HG02970 (cell line): Measurements from ENCODE around the gene SMARCA4.
A peak's percentile ranks its signal among the peaks of the same experiment; 100 is the strongest.
"Not testable (repeated sequence)": the region's sequence is repeated elsewhere in the genome, so short reads cannot be mapped to it uniquely, and the experiment has no call there.

ENCODE experiments used
- ATAC-seq: cut with Tn5 transposase; IDR thresholded peaks from one replicate; pipeline ENCODE4 v1.9.1; 2021; ENCODE audit warnings: mild to moderate bottlenecking, moderate library complexity, moderate number of reproducible peaks; ENCODE audit not compliant: unreplicated experiment, low FRiP score

Gene SMARCA4

DNA sequence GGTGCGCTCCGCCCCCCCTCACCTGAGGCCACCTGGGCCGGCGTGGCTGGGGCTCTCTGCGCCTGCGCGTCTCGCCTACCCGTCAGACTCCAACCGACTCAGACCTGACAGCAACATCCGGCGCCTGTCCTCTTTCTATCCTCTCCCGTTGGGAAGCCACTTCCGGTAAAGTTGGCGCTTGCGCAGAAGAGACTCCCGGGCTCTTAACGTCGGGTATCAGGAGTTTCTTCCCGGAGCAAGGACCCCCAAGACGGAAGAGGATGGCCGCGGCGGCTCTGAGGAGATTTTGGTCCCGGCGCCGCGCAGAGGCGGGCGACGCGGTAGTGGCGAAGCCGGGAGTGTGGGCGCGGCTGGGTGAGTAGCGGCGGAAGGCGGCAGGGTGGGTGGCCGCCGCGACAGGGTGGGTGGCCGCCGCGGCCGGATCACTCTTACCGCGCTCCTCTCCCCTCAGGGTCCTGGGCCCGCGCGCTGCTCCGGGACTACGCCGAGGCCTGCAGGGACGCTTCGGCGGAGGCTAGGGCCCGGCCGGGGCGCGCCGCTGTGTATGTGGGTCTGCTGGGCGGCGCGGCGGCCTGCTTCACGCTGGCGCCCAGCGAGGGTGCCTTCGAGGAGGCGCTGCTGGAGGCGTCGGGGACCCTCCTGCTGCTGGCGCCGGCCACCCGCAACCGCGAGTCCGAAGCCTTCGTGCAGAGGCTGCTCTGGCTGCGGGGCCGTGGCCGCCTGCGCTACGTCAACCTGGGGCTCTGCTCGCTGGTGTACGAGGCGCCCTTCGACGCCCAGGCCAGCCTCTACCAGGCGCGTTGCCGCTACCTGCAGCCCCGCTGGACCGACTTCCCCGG lies 32.0 kb upstream of the SMARCA4 start, which contains the start of the genes TIMM29 and YIPF2:
TSS of gene TIMM29 (plus strand) at position 249 of the 839 bp plus-strand sequence. CDS start at position 261, 12 bp downstream.
TSS of gene YIPF2 (minus strand) at position 77 of the 839 bp plus-strand sequence. CDS start 229 bp downstream, outside the sequence.
- peak; percentile 80 for ATAC-seq

DNA sequence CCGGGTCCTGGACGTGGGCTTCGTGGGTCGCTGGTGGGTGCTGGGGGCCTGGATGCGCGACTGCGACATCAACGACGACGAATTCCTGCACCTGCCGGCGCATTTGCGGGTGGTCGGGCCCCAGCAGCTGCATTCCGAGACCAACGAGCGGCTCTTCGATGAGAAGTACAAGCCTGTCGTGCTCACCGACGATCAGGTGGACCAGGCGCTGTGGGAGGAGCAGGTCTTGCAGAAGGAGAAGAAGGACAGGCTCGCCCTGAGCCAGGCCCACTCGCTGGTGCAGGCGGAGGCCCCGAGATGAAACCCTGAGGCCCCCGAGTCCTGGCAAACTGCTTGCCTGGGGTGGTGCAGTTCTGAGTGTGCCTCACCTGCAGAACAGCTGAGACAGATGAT lies 31.4 kb upstream of the SMARCA4 start:
- no peak for ATAC-seq

DNA sequence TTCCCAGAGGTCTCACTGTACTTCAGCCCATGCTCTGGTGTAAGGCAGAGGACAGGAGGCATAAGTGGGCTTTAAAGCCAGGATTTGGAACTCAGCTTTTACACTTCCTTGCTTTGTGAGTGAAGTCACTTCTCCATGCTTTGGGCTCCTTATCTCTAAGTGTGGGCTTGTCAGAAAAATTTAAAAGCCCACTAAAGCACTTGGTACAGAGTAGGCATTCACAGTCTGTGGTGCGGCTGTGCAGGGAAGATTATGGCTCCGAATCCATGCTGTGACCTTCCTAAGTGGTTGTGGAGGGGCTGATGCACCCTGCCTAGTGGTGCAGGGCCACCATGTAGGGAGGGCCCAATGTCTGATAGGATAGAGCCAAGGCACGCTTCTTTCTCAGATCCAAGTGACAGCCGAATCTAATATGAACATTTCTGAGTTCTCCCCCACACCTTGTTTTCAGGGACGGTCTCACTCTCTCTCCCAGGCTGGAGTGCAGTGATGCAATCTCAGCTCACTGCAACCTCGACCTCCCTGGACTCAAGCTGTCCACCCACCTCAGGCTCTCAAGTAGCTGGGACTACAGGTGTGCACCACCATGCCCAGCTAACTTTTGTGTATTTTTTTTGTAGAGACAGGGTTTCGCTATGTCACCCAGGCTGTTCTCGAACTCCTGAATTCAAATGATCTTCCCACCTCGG lies 25.3 kb upstream of the SMARCA4 start:
- no peak for ATAC-seq

DNA sequence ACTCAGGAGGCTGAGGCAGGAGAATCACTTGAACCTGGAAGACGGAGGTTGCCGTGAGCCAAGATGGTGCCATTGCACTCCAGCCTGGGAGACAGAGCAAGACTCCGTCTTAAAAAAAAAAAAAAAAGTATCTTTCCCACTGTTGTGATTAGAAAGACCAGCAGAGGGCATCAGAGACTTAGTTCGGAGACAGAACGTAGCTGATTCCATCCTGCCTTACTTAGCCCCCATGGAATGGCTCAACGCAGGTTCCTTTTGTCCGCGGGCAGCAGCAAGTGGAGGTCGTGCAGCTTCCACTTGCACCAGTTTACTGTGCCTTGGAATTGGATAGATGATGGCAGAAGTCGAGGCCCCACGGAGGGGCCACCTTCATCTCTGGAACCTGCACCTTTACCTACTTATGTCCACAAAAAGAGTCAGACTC lies 24.2 kb upstream of the SMARCA4 start:
- no peak for ATAC-seq

DNA sequence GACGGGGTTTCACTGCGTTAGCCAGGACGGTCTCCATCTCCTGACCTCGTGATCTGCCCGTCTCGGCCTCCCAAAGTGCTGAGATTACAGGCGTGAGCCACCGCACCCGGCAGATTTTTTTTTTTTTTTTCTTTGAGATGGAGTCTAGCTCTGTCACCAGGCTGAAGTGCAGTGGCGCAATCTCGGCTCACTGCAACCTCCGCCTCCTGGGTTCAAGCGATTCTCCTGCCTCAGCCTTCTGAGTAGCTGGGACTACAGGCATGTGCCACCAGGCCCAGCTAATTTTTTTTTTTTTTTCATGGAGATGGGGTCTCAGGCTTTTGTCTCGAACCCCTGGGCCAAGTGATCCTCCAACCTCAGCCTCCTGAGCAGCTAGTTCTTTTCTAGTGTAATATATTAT lies 19.2 kb upstream of the SMARCA4 start:
- ATAC-seq: not testable (repeated sequence)

DNA sequence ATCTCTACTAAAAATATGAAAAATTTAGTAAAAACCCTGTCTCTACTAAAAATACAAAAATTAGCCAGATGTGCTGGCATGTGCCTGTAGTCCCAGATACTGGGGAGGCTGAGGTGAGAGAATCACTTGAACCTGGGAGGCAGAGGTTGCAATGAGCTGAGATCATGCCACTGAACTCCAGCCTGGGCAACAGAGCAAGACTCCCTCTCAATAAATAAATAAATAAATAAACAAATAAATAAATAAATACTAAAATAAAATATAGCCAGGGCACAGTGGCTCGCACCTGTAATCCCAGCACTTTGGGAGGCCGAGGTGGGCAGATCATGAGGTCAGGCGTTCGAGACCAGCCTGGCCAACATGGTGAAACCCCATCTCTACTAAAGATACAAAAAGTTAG lies 17.4 kb upstream of the SMARCA4 start:
- ATAC-seq: not testable (repeated sequence)

DNA sequence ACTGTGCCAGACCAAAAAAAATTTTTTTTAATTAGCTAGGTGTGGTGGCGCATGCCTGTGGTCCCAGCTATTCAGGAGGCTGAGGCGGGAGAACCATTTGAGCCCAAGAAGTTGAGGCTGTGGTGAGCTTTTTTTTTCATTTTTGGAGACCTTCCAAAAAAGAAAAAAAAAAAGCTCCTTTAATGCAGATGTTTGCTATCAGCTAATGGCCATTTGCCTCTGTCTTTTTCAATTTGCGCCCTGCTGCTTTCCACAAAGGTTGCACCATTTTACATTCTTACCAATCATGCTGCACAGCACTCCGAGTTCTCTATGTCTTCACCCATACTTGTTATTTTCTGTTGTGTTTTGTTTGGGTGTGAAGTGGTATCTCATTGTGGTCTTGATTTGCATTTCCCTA lies 15.6 kb upstream of the SMARCA4 start:
- ATAC-seq: no peak

DNA sequence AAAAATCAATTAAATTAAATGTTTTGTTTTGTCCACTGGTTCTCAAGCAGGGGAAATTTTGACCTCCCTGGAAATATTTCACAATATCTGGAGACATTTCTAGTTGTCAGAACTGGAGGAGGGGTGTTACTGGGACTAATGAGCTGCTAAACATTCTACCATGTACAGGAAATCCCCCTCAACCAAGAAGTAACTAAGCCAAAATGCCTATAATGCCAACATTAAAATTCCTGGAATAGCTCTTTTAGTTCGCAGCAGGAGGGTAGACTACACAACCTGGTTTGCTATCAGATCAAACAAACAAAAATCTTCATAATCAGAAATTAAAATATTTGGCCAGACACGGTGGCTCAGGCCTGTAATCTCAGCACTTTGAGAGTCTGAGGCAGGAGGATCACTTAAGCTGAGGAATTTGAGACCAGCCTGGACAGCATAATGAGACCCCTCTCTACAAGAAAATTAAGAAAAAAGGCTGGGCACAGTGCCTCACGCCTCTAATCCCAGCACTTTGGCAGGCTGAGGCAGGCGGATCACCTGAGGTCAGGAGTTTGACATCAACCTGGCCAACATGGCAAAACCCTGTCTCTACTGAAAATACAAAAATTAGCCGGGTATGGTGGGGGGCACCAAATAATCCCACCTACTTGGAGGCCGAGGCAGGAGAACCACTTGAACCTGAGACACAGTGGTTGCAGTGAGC lies 13.7 kb upstream of the SMARCA4 start:
- no peak for ATAC-seq

DNA sequence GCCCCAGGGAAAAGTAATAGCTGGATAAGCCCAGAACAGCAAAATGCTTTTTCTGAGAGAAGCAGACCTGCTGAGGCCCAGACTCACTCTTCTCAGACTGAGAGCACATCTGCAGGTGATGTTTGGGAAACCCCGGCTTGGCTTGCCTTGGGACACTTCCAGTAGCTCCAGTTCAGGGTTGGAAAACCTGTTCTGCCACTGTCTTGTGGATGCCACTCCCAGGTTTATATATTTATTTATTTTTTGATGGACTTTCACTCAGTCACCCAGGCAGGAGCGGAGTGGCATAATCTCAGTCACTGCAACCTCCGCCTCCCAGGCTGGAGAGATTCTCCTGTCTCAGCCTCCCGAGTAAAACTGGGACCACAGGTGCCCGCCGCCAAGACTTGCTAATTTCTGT lies 8.0 kb upstream of the SMARCA4 start:
- ATAC-seq: no peak

DNA sequence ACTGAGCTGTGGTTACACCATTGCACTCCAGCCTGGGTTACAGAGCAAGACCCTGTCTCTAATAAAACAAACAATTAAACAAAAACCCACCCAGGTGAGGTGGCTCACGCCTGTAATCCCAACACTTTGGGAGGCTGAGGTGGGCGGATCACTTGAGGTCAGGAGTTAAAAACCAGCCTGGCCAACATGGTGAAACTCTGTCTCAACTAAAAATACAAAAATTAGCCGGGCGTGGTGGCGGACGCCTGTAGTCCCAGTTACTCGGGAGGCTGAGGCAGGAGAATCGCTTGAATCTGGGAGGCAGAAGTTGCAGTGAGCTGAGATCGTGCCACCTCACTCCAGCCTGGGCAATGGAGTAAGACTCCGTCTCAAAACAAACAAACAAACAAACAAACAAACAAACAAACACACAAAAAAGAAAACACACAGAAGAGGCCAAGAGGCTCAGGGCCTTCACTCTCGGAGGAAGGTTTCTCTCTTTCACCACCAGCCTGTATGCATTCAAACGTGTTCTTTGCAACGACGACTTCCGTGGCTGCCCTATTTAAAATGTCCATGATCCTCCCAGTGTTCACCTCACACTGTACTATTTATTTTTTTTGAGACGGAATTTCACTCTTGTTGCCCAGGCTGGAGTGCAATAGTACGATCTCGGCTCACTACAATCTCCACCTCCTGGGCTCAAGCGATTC lies 1.4 kb upstream of the SMARCA4 start:
- not testable (repeated sequence) for ATAC-seq

DNA sequence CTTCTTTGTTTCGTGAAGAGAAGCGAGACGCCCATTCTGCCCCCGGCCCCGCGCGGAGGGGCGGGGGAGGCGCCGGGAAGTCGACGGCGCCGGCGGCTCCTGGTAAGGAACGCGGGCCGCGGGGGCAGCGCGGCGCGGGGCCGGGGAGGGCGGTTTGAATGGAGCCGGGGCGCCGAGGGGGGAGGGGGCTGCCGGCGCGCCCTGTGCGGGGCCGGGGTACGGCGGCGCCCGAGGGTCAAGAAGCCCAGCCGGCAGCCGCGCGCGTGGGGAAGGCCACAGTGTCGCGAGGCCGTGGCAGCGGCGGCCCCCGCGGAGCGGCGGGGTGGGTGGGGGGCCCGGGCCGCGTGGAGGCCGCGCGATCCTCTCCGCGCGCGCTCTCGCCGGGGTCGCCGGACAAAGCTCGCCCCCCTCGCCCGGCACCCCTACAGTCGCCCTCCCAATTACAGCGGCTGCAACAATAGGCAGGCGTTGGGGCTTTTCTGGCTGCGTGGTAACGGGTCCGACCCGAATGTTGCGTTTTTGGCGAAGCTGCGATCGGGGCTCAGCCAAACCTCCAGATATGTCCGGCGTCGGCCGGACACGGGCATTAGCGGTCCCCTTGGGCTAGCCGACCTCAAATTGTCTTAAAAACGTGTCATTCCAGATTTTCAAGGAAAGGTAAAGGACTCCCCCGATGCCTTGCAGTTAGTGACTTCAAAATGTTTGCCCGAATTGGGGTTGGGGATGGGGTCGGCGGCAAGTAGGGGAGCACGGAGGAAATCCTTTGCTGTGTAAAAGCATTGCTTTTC lies 437 bp downstream of the SMARCA4 start:
- peak; percentile 43 for ATAC-seq

DNA sequence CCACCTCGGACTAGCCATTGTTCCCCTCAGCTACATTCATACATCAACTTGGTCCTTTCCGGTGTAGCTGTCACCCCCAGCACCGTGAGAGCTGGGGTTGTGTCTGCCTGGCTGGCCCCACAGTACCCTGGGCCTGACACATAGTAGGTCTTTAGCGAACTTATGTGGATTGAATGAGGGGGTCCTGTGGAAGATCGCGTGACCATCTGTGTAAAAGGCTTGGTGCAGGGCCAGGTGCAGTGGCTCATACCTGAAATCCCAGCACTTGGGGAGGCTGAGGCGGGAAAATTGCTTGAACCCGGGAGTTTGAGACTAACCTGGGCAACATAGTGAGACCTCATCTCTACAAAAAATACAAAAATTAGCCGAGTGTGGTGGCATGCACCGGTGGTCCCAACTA lies 2.0 kb downstream of the SMARCA4 start:
- ATAC-seq: no peak

DNA sequence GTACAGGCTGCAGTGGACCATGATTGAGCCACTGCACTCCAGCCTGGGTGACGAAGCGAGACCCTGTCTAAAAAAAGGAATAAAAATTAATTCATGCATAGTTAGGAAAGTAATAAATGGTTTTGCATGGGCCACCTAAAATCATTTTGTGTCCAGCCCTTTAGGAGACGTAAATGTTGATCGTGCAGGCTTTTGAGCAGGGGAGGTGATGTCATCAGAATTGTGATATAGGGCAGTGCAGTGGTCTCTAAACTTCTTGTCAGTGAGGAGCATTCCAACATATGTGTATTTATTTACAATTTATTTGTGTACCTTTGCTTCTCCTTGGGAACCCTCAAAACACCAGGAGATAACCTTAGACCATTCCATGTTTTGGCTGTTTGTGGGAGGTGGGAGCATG lies 3.0 kb downstream of the SMARCA4 start:
- ATAC-seq: no peak

DNA sequence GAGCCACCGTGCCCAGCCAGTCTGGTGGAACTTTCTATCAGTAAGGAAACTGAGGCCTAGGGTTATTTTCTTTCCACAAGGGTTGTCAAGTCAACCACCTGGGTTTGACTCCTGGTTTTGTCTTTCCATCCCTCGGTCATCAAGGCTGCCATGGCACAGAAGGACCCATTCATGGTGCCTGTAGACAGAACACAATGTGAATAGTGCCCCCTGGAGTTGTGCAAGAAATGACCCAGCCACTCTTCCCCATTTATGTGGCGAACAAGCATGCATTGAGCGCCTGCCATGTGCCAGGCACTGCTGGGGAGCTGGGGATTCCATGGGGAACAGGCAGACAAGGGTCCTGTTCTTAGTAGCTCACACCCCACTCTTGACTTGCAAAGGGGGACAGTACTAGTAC lies 4.1 kb downstream of the SMARCA4 start:
- ATAC-seq: no peak

DNA sequence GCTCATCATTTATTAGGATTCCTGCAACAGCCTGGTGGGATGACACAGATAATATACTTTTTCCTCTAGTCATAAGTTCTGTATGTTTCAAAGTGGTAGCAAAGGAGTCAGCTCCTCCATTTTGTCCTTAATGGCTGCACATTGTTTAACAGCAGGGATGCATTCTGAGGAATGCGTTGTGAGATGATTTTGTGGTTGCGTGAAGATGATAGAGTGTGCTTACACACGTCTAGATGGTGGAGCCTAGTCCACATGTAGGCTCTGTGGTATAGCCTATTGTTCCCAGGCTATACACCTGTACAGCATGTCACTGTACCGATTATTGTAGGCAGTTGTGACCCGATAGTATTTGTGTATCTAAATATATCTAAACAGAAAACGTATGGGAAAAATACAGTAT lies 4.6 kb downstream of the SMARCA4 start:
- no peak for ATAC-seq

DNA sequence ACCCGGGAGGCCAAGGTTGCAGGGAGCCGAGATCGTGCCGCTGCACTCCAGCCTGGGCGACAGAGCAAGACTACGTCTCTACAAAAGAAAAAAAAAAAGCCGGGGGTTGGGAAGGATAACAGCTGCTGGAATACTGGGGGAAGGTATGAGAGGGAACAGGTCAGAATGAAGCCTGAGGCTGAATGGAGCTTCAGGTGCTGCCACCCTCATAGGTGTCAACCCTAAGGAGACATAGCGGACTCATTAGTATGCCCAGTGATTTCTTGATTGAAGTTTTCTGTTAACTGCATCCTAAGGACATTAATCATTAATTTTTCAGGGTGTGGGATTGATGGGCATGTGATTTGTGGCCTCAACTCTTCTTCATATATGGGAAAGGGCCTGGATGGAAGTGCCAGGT lies 6.0 kb downstream of the SMARCA4 start:
- no peak for ATAC-seq

DNA sequence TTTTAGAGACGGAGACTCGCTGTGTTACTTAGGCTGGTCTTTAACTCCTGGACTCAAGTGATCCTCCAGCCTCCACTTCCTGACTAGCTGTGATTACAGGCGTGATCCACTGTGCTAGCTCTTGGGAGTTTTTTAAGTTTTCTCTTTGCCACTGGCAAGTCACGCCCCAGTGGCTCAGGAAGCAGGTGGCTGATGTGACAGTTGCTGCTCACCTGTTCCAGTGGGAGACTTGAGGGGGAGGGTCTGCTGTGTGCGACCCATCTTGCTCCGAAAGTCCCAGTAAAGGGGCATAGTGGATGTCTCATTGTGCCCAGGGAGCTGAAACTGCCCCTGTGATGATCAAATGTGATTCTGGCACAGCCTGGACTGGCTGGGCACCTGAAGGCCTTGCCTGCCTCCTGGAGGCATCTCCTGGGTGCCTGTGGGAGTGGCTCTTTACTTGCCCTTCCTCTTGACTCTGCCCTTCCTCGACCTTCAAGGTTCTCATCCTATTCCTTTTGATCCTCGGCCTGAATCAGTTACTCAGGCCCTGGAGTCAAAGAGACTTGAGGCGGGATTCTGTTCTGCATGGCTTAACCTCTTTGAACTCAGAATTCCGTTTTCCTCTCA lies 7.8 kb downstream of the SMARCA4 start:
- no peak for ATAC-seq

DNA sequence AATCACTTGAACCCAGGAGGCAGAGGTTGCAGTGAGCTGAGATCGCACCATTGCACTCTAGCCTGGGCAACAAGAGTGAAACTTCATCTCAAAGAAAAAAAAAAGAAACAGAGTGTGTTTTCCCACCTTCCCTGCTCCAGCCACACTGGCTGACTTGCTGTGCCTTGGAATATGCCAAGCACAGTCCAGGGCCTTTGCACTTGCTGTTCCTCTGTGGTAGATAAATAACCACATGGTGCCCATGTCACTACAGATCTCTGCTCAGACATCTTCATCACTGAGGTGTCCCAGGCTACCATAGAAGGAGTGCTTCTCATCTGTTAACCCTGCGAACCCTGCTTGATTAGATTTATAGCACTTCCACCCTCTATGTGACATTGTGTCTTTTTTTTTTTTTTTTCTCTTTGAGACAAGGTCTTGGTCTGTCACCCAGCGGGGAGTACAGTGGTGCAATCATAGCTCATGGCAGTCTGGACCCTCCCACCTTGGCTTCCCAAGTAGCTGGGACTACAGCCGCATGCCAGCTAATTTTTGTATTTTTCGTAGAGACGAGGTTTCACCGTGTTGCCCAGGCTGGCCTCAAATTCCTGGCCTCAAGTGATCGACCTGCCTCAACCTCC lies 10.4 kb downstream of the SMARCA4 start:
- no peak for ATAC-seq
